ENCODE data around the gene PYGB. TPM values are rescaled to one million over a fixed set of nuclear protein-coding genes. Genes with fewer than 3 reads are reported as not detected.
"Not testable (repeated sequence)": the region's sequence is repeated elsewhere in the genome, so short reads cannot be mapped to it uniquely, and the experiment has no call there.

PYGB gene
- total RNA-seq, 1 donor from 2014 or later, result 10.3 TPM

DNA sequence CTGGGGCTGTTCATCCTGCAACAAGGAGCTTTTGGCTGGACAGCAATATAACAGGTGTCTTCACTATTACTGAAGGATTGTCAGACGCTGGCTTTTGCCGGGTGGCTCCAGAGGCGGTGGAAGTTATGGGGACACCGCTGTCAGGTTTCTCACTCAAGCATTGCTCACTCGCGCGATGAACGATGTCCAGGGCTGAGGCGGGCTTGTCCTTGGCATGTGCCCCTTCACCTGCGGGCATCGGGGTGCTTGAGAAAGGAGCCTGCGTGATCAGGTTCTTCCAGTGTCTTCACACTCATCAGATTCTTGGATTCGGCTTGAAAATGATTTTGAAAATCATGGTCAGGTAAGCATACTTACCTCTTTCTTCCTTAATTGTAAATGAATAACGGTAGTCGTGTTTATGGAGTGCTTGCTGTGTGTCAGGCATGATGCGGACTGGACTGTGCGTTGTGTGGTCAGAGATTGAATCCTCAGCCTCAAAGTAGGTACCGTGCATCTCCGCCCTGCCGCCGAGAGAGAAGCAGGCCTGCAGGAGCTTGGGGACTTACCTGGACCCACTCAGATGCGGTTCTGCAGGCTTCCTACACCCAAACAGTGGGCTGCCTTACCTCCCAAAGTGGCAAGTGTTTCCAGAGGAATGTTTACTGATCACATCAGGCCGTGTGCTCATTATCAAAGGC, 18.3 kb upstream of the PYGB start:
- ATAC-seq (no peak), DNase-seq (ENCODE audit: low spot score) (no peak)

GRCh38 chr20:25230166-25230831, 17.6 kb upstream of the PYGB start:
- ATAC-seq (no peak), DNase-seq (ENCODE audit: low spot score) (no peak)

DNA sequence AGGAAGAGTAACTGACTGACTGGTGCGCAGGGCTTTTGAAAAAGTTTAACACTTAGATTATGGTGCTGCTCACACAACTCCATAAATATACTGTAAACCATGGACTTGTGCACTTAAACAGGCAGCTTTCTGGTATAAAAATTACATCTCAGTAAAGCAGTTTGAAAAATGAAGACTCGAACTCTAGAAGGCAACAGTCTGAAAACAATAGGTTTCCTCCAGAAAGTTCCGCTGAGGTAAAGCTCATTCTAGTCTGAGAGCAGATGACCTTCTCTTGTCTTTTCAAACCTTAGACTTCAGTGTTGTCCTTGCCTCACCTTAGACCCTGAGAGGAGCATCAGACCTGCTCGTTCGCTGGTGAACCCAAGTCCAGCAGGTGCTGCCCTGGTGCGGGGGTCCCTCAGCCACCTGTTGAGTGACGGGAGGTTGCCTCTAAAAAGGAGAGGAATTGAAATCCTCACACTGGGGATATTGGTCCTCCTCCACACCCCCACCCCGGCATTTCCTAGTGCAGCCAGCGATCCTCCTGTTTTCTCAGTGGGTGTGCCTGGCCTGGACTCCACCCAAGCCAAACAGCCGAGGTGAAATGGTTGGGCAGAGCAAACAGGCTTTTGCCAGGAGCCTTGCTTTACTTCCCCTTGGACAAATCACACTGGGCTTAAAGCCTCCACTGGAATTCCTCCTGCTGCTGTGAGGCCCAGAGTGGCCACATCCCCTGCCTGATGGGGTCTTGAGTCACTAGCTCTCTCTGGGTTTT, 14.7 kb upstream of the PYGB start:
- ATAC-seq (peak; percentile 97), DNase-seq (ENCODE audit: low spot score) (peak; percentile 88)

- not testable (repeated sequence) for DNase-seq (ENCODE audit: low spot score); ATAC-seq
These were observed 13.7 kb upstream of the PYGB start for GRCh38 chr20:25234009-25234849.

DNA sequence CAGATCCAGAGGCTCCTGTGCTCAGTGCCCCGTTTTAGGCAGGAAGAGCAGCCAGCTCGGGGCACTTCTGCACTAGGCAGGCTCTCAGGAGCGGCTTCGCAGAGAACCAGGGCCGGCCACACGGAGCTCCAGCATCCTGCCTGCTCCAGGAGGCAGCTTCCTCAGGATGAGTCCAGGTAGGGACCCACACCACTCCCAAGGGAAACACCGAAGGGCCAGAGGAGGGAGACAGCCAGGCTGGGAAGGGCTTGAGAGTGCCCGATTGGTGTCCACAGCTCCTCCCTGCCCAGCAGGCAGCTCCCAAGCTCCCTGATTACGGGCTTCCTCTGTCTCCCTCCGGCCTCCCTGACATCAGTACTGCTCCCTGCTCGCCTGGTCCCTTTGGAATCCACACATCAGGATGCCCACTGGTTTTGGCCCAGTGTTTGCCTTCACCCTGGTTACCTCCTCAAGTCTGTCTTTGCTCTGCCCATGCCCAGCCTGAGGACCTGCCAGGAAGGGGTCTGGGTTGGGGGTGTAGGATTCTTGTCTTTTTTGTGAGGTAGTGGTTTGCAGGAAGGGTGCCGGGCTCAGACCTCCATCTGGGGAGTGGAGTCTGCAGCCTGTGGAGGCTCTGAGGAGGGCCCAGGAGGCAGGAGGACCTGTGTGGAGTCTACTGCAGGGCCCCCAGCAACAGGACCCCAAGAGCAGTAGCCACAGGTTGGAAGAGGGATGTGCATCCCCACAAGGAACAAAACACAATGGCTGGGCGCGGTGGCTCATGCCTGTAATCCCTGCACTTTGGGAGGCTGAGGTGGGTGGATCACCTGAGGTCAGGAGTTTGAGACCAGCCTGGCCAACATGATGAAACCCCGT, 11.2 kb upstream of the PYGB start:
- DNase-seq (ENCODE audit: low spot score), result no peak
- ATAC-seq, result no peak

DNA sequence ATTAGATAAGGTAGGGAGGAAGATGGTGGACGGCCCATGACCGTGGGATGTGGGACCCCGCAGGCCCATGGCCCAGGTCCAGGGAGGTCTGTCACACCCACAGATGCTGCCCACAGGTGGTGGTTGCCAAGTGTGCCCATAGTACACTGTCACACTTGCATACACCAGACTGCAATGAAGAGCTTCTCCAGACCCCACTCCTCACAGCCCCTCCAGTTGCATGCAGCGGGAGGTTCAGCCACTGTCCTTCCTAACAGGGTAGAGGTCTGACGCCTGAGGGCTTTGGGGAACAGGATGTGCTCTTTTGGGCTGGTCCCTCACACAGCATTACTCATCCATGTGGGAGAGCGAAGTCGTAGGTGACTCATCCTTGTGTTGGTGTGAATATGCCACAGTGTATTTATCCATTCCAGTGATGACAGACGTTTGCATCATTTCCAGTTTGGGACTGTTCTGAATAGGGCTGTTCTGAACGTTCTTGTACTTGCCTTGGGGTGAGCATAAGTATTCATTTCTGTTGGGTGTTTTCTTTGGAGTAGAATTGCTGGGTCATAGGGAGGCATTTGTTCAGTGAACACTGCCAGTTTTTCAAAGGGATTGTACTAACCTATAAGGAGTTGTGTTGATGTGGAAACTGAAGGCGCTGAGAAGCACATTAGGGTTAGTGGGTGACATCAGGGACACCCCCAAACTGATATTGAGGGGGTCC, 10.1 kb upstream of the PYGB start:
- ATAC-seq (no peak), DNase-seq (ENCODE audit: low spot score) (no peak)

GRCh38 chr20:25238319-25239037, 9.4 kb upstream of the PYGB start:
- DNase-seq (ENCODE audit: low spot score) (no peak), ATAC-seq (no peak)

GRCh38 chr20:25239387-25240370, 8.2 kb upstream of the PYGB start:
- no peak for DNase-seq (ENCODE audit: low spot score)
- no peak for ATAC-seq

GRCh38 chr20:25240851-25241658, 6.8 kb upstream of the PYGB start:
- ATAC-seq; DNase-seq (ENCODE audit: low spot score): not testable (repeated sequence)

- ATAC-seq; DNase-seq (ENCODE audit: low spot score): not testable (repeated sequence)
These were observed 6.3 kb upstream of the PYGB start for GRCh38 chr20:25241659-25241955.

DNA sequence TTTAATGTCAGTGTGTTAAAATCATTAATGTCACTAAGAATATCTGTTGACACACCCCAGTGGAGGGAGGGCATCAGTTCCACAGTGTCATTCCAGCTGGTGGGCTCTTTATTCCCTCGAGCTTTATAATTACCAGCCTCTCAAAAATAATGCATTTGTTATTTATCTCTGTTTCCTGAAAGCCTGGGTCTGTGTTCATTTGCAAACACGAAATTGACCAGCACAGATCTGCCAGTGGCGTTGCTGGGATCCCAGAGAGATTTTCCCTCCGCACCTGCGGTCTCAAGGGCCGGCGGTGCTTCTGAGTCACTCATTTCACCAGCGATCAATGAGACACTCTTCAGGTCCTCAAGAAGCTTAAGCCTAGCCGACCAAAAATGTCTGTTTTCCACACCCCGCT, 5.7 kb upstream of the PYGB start:
- DNase-seq (ENCODE audit: low spot score) (no peak), ATAC-seq (no peak)

GRCh38 chr20:25243416-25243979, 4.4 kb upstream of the PYGB start:
- no peak for ATAC-seq
- no peak for DNase-seq (ENCODE audit: low spot score)

- DNase-seq (ENCODE audit: low spot score) (no peak), ATAC-seq (no peak)
These were observed 2.9 kb upstream of the PYGB start for GRCh38 chr20:25244976-25245375.

DNA sequence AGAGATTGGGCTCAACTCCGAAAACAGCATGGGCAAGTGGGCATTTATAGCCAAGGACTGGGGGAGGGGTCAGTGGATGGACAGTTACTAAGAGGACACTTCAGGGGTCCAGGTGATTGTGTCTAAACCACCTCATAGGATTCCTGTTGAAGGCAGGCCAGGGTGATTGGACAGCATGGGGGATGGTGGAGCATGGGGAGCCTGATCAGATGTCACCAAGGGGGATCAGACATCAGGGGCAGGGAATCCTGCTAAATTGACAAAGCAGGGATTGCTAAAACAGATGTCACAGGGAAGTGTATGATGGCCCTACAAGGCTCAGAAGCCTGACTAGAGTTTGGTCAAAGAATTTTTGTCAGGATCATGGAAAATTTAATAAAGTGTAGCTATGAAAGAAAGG, 2.4 kb upstream of the PYGB start:
- ATAC-seq (no peak), DNase-seq (ENCODE audit: low spot score) (no peak)

GRCh38 chr20:25246182-25246999, 1.5 kb upstream of the PYGB start:
- no peak for ATAC-seq
- DNase-seq (ENCODE audit: low spot score), result no peak

Measured in left lobe of liver (tissue), 2 donors.